T-helper 1 cell treated with Interleukin-12 subunit alpha and Interleukin-12 subunit beta and Interleukin-4 antibody, amounts not matched to agents 30 μg/mL and 1 μg/mL, for 36 hours (primary cell): Measurements from ENCODE around the gene ZNF3.

ENCODE experiments used
- H3K27ac Mint-ChIP-seq: one replicate; pipeline ENCODE4 v1.8.0; 2021; ENCODE audit warnings: mild to moderate bottlenecking, mixed read lengths
- H3K27me3 Mint-ChIP-seq: one replicate; pipeline ENCODE4 v1.8.0; 2021; ENCODE audit warnings: low read depth, mixed read lengths
- H3K36me3 Mint-ChIP-seq: one replicate; pipeline ENCODE4 v1.8.0; 2021; ENCODE audit warnings: low read depth, mixed read lengths
- H3K4me1 Mint-ChIP-seq: one replicate; pipeline ENCODE4 v1.8.0; 2021; ENCODE audit warnings: low read depth, mixed read lengths
- H3K4me3 Mint-ChIP-seq: one replicate; pipeline ENCODE4 v1.8.0; 2021; ENCODE audit warnings: mild to moderate bottlenecking, moderate library complexity, mixed read lengths
- H3K9me3 Mint-ChIP-seq: one replicate; pipeline ENCODE4 v1.8.0; 2021; ENCODE audit warnings: mixed read lengths

The ZNF3 gene

GRCh38 chr7:100029596-100029995, 51.9 kb downstream of the ZNF3 start:
- no peak overlapping the region for H3K4me3 Mint-ChIP-seq
- no peaks in the 10 kb centered on the region for H3K27me3 Mint-ChIP-seq
- H3K27ac Mint-ChIP-seq: no peak overlapping the region
- peaks cover 8% of the 10 kb centered on the region for H3K4me1 Mint-ChIP-seq
- no peaks in the 10 kb centered on the region for H3K9me3 Mint-ChIP-seq
- H3K36me3 Mint-ChIP-seq: peaks cover 58% of the 10 kb centered on the region

- Mint-ChIP-seq H3K4me1 (peaks cover 21% of the 10 kb centered on the region), H3K36me3 (peaks cover 57% of the 10 kb centered on the region), H3K9me3 (no peaks in the 10 kb centered on the region), H3K27ac (no peak overlapping the region), H3K27me3 (no peaks in the 10 kb centered on the region), H3K4me3 (no peak overlapping the region)
Measured at GRCh38 chr7:100027197-100027596, 54.3 kb downstream of the ZNF3 start.

- Mint-ChIP-seq H3K27ac (peak overlapping the region; percentile 49), H3K27me3 (no peaks in the 10 kb centered on the region), H3K4me3 (no peak overlapping the region), H3K9me3 (no peaks in the 10 kb centered on the region), H3K4me1 (peaks cover 36% of the 10 kb centered on the region), H3K36me3 (peaks cover 49% of the 10 kb centered on the region)
Measured at GRCh38 chr7:100024020-100024619, 57.4 kb downstream of the ZNF3 start.

- peaks cover 38% of the 10 kb centered on the region for H3K4me1 Mint-ChIP-seq
- H3K9me3 Mint-ChIP-seq: no peaks in the 10 kb centered on the region
- no peak overlapping the region for H3K4me3 Mint-ChIP-seq
- H3K27me3 Mint-ChIP-seq: no peaks in the 10 kb centered on the region
- peak overlapping the region; percentile 59 for H3K27ac Mint-ChIP-seq
- peaks cover 47% of the 10 kb centered on the region for H3K36me3 Mint-ChIP-seq
Measured at GRCh38 chr7:100023526-100023925, 58.0 kb downstream of the ZNF3 start.

- H3K4me1 Mint-ChIP-seq: peaks cover 41% of the 10 kb centered on the region
- H3K9me3 Mint-ChIP-seq: no peaks in the 10 kb centered on the region
- peaks cover 47% of the 10 kb centered on the region for H3K36me3 Mint-ChIP-seq
- H3K27me3 Mint-ChIP-seq: no peaks in the 10 kb centered on the region
- H3K4me3 Mint-ChIP-seq: no peak overlapping the region
- H3K27ac Mint-ChIP-seq: no peak overlapping the region
Measured at GRCh38 chr7:100022621-100023020, 58.9 kb downstream of the ZNF3 start.

GRCh38 chr7:100021297-100021696, 60.2 kb downstream of the ZNF3 start:
- H3K27ac Mint-ChIP-seq: no peak overlapping the region
- peaks cover 47% of the 10 kb centered on the region for H3K4me1 Mint-ChIP-seq
- no peak overlapping the region for H3K4me3 Mint-ChIP-seq
- peaks cover 50% of the 10 kb centered on the region for H3K36me3 Mint-ChIP-seq
- no peaks in the 10 kb centered on the region for H3K9me3 Mint-ChIP-seq
- H3K27me3 Mint-ChIP-seq: no peaks in the 10 kb centered on the region
